Vagina (tissue), 2 donors: Measurements from ENCODE around the gene NAT9.

Experiments
- POLR2A ChIP-seq, 2 donors: fragments of 450-650 bp; IDR thresholded peaks; one replicate each; pipeline ENCODE4 v1.6.1; 2017; ENCODE audit warnings: antibody characterized with exemption in 2 of 2, mild to moderate bottlenecking in 2 of 2, moderate library complexity in 2 of 2
- POLR2AphosphoS5 ChIP-seq, 2 donors: sonication (generic); formaldehyde crosslinking; IDR thresholded peaks; one replicate each; pipeline ENCODE4 v1.9.0; 2017; ENCODE audit warnings: antibody characterized with exemption in 2 of 2, mild to moderate bottlenecking in 2 of 2, low read depth in 1 of 2; ENCODE audit not compliant: insufficient read depth in 1 of 2
- TF ChIP-seq, protein P1 (sequence below), 3 experiments: fragments of 450-650 bp in 2 of 3; fragments of 200-600 bp in 1 of 3; sonication (generic) in 1 of 3; IDR thresholded peaks; one replicate each; pipeline ENCODE4 v1.5.1; 2017 to 2019; ENCODE audit warnings: antibody characterized with exemption in 3 of 3, mild to moderate bottlenecking in 2 of 3, moderate library complexity in 2 of 3

DNA sequence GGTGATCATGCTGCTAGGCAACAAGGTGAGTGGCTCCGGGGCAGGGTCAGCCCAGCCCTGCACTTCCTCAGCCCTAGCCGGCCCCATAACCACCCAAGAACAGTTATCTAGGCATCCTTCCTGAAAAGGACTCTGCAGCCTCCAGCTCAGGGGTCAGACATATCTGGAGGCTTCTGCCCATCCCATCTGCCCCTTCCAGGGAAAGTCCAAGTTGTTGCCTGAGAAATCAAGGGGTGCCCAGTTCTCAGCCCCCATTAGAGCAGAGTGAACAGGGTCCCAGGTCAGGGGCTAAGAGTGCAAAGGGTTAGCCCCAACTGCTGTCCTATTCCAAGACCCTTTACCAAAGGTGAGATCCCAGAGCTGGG lies 31.8 kb downstream of the NAT9 start:
- TF ChIP-seq, protein P1, sequence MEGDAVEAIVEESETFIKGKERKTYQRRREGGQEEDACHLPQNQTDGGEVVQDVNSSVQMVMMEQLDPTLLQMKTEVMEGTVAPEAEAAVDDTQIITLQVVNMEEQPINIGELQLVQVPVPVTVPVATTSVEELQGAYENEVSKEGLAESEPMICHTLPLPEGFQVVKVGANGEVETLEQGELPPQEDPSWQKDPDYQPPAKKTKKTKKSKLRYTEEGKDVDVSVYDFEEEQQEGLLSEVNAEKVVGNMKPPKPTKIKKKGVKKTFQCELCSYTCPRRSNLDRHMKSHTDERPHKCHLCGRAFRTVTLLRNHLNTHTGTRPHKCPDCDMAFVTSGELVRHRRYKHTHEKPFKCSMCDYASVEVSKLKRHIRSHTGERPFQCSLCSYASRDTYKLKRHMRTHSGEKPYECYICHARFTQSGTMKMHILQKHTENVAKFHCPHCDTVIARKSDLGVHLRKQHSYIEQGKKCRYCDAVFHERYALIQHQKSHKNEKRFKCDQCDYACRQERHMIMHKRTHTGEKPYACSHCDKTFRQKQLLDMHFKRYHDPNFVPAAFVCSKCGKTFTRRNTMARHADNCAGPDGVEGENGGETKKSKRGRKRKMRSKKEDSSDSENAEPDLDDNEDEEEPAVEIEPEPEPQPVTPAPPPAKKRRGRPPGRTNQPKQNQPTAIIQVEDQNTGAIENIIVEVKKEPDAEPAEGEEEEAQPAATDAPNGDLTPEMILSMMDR (IDR thresholded peaks at IDR 0.05): no peak
- no peak for TF ChIP-seq POLR2AphosphoS5 (IDR thresholded peaks at IDR 0.05; ENCODE audit: insufficient read depth in 1 of 2, low read depth in 1 of 2)
- no peak for TF ChIP-seq POLR2A (IDR thresholded peaks at IDR 0.05)
